Mesenchymal stem cell (in vitro differentiated cells and primary cell): Measurements from ENCODE around the gene DZANK1.
"Not testable (repeated sequence)": the region's sequence is repeated elsewhere in the genome, so short reads cannot be mapped to it uniquely, and the experiment has no call there.

Experiments used
- DNase-seq: peaks from one replicate; pipeline ENCODE4 v3.0.0-alpha.2; 2013
- H2AFZ ChIP-seq: one replicate; pipeline ENCODE4 v1.6.1; 2013; ENCODE audit warnings: low read depth, mild to moderate bottlenecking, control low read depth, inconsistent platforms, low read length, moderate library complexity
- H2AK5ac ChIP-seq: 2 replicates; pipeline ENCODE4 v1.6.1; 2013; ENCODE audit warnings: low read length, moderate library complexity, mild to moderate bottlenecking, inconsistent platforms; ENCODE audit not compliant: severe bottlenecking
- H2BK120ac ChIP-seq: one replicate; pipeline ENCODE4 v1.6.1; 2013; ENCODE audit warnings: low read depth, mild to moderate bottlenecking, inconsistent platforms, low read length, moderate library complexity
- H2BK12ac ChIP-seq, 2 experiments: one replicate each; pipeline ENCODE4 v1.6.1; 2013; ENCODE audit warnings: inconsistent platforms in 2 of 2, low read length in 2 of 2, mild to moderate bottlenecking in 2 of 2, moderate library complexity in 2 of 2, control low read depth in 1 of 2
- H2BK15ac ChIP-seq: one replicate; pipeline ENCODE4 v1.6.1; 2013; ENCODE audit warnings: mild to moderate bottlenecking, low read depth, inconsistent platforms; ENCODE audit not compliant: poor library complexity, severe bottlenecking
- H2BK5ac ChIP-seq: 2 replicates; pipeline ENCODE4 v1.6.1; 2013; ENCODE audit warnings: low read depth, mild to moderate bottlenecking, low read length, control low read depth, inconsistent platforms; ENCODE audit not compliant: poor library complexity, severe bottlenecking
- H3K14ac ChIP-seq, 2 experiments: one replicate each; pipeline ENCODE4 v1.6.1; 2013; ENCODE audit warnings: inconsistent platforms in 2 of 2, low read length in 2 of 2, control low read depth in 1 of 2, mild to moderate bottlenecking in 1 of 2, moderate library complexity in 1 of 2
- H3K18ac ChIP-seq, 2 experiments: one replicate each; pipeline ENCODE4 v1.6.1; 2013; ENCODE audit warnings: inconsistent platforms in 2 of 2, low read length in 2 of 2, control low read depth in 1 of 2, low read depth in 1 of 2, mild to moderate bottlenecking in 1 of 2
- H3K23ac ChIP-seq, 2 experiments: one replicate each; pipeline ENCODE4 v1.6.1; 2013; ENCODE audit warnings: inconsistent platforms in 2 of 2, low read length in 2 of 2, mild to moderate bottlenecking in 2 of 2, moderate library complexity in 2 of 2, control low read depth in 1 of 2
- H3K27ac ChIP-seq: 2 replicates; pipeline ENCODE4 v1.5.1; 2013; ENCODE audit warnings: mild to moderate bottlenecking, moderate library complexity, low read length, control low read depth, inconsistent platforms; ENCODE audit not compliant: poor library complexity, severe bottlenecking
- H3K27me3 ChIP-seq, 2 experiments: 2 replicates each; pipeline versions ENCODE4 v1.6.1 to v1.7.0; 2013; ENCODE audit warnings: low read length in 2 of 2, mild to moderate bottlenecking in 2 of 2, moderate library complexity in 2 of 2, control low read depth in 1 of 2, inconsistent platforms in 1 of 2; ENCODE audit not compliant: control insufficient read depth in 1 of 2, insufficient read depth in 1 of 2
- H3K36me3 ChIP-seq, 2 experiments: 2 replicates each; pipeline versions ENCODE4 v1.6.1 to v1.7.0; 2013; ENCODE audit warnings: low read length in 2 of 2, control low read depth in 1 of 2, inconsistent platforms in 1 of 2, low read depth in 1 of 2, mild to moderate bottlenecking in 1 of 2; ENCODE audit not compliant: insufficient read depth in 2 of 2, control insufficient read depth in 1 of 2
- H3K4ac ChIP-seq, 2 experiments: one replicate each; pipeline ENCODE4 v1.6.1; 2013; ENCODE audit warnings: inconsistent platforms in 2 of 2, low read length in 2 of 2, mild to moderate bottlenecking in 2 of 2, moderate library complexity in 2 of 2, control low read depth in 1 of 2, low read depth in 1 of 2
- H3K4me1 ChIP-seq: 2 replicates; pipeline ENCODE4 v1.6.1; 2013; ENCODE audit warnings: low read depth, low read length, control low read depth; ENCODE audit not compliant: control insufficient read depth, insufficient read depth
- H3K4me2 ChIP-seq: 2 replicates; pipeline ENCODE4 v1.6.1; 2013; ENCODE audit warnings: low read length, mild to moderate bottlenecking, inconsistent platforms; ENCODE audit not compliant: poor library complexity, severe bottlenecking
- H3K4me3 ChIP-seq, 2 experiments: 2 replicates each; pipeline versions ENCODE4 v1.5.1 to v1.7.0; 2013; ENCODE audit warnings: low read length in 2 of 2, mild to moderate bottlenecking in 2 of 2, control low read depth in 1 of 2, low read depth in 1 of 2; ENCODE audit not compliant: insufficient read depth in 1 of 2
- H3K79me1 ChIP-seq: replicated peaks from 2 replicates; pipeline ENCODE4 v1.6.1; 2013; ENCODE audit warnings: mild to moderate bottlenecking, control low read depth, low read length, inconsistent platforms; ENCODE audit not compliant: poor library complexity, severe bottlenecking
- H3K9ac ChIP-seq: 2 replicates; pipeline ENCODE4 v1.7.0; 2013; ENCODE audit warnings: mild to moderate bottlenecking, low read length, moderate library complexity
- H3K9me3 ChIP-seq: 2 replicates; pipeline ENCODE4 v1.7.0; 2013; ENCODE audit warnings: mild to moderate bottlenecking, low read length; ENCODE audit not compliant: control insufficient read depth
- H4K8ac ChIP-seq: one replicate; pipeline ENCODE4 v1.6.1; 2013; ENCODE audit warnings: inconsistent platforms, mild to moderate bottlenecking, low read length, moderate library complexity
- H4K91ac ChIP-seq: one replicate; pipeline ENCODE4 v1.6.1; 2013; ENCODE audit warnings: mild to moderate bottlenecking, low read length, inconsistent platforms
- WGBS: methylation state at CpG from one replicate; pipeline ENCODE4 v1.1.7; 2013; ENCODE audit warnings: mixed read lengths; 5-methylcytosine and 5-hydroxymethylcytosine counted together

DZANK1 gene

DNA sequence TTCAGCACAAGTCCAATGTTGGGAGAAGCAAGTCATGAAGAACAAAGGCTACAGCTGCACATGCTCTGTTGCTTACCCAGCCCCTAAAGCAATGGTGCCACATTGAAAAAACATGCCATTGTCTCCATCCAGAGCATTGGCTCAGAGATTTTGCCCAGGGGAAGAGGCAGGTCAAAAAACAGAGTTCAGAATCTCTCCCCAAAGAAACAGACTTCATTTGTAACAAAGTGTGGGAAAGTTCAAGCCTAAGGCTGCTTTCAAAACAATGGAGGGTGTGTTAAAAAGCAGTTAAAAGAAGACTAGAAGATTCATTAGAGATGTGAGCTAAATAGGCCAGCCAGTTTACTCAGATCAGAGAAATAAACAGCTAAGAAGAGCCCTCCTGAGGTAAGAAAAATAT is 63.6 kb downstream of the DZANK1 start:
- H3K27me3 ChIP-seq: no peaks in the 10 kb centered on the region
- no peak overlapping the region for H3K4ac ChIP-seq
- no peak overlapping the region for H2BK5ac ChIP-seq
- H3K23ac ChIP-seq: peak overlapping the region in 1 of 2 experiments; percentile 24
- H3K27ac ChIP-seq: no peak overlapping the region
- H3K14ac ChIP-seq: no peak overlapping the region
- H3K9me3 ChIP-seq: peaks cover 10% of the 10 kb centered on the region
- no peak overlapping the region for H2BK12ac ChIP-seq
- H3K4me1 ChIP-seq: no peaks in the 10 kb centered on the region
- H2BK120ac ChIP-seq: no peak overlapping the region
- H3K4me3 ChIP-seq: no peak overlapping the region
- H4K8ac ChIP-seq: no peak overlapping the region
- no peak for DNase-seq
- H2BK15ac ChIP-seq: no peak overlapping the region
- no peak overlapping the region for H3K18ac ChIP-seq
- H3K79me1 ChIP-seq: no peaks in the 10 kb centered on the region
- no peak overlapping the region for H2AK5ac ChIP-seq
- no peak overlapping the region for H2AFZ ChIP-seq
- H3K4me2 ChIP-seq: no peak overlapping the region
- peaks cover 7 to 10% of the 10 kb centered on the region in 2 experiments for H3K36me3 ChIP-seq
- no peak overlapping the region for H4K91ac ChIP-seq
- no peak overlapping the region for H3K9ac ChIP-seq

- Histone ChIP-seq H3K4me3 (no peak overlapping the region), H2BK5ac (no peak overlapping the region), H3K4me1 (no peaks in the 10 kb centered on the region), H3K14ac (no peak overlapping the region), H3K79me1 (no peaks in the 10 kb centered on the region), H3K36me3 (peaks cover 10 to 12% of the 10 kb centered on the region in 2 experiments), H2BK120ac (no peak overlapping the region), H3K4me2 (no peak overlapping the region), H4K8ac (no peak overlapping the region), H2BK12ac (no peak overlapping the region), H3K9me3 (peaks cover 10% of the 10 kb centered on the region), H2AFZ (no peak overlapping the region), H3K23ac (no peak overlapping the region), H3K27ac (no peak overlapping the region), H3K4ac (no peak overlapping the region), H2BK15ac (no peak overlapping the region), H2AK5ac (no peak overlapping the region), H3K27me3 (no peaks in the 10 kb centered on the region), H3K9ac (no peak overlapping the region), H3K18ac (no peak overlapping the region), H4K91ac (no peak overlapping the region)
- DNase-seq: no peak
- 93% methylated on average over 3 of the region's 3 CpGs for WGBS
Measured at GRCh38 chr20:18401305-18401704, 65.5 kb downstream of the DZANK1 start.

GRCh38 chr20:18400460-18400859 is 66.4 kb downstream of the DZANK1 start:
- Histone ChIP-seq H3K9ac (no peak overlapping the region), H3K9me3 (peaks cover 10% of the 10 kb centered on the region), H2BK5ac (no peak overlapping the region), H2BK15ac (no peak overlapping the region), H3K14ac (no peak overlapping the region), H3K4me1 (no peaks in the 10 kb centered on the region), H3K4me2 (no peak overlapping the region), H3K36me3 (peaks cover 10 to 12% of the 10 kb centered on the region in 2 experiments), H3K23ac (no peak overlapping the region), H2AK5ac (no peak overlapping the region), H4K8ac (no peak overlapping the region), H3K27me3 (no peaks in the 10 kb centered on the region), H3K4ac (no peak overlapping the region), H2BK120ac (no peak overlapping the region), H3K79me1 (no peaks in the 10 kb centered on the region), H3K27ac (no peak overlapping the region), H3K4me3 (no peak overlapping the region), H2BK12ac (no peak overlapping the region), H4K91ac (no peak overlapping the region), H2AFZ (no peak overlapping the region), H3K18ac (no peak overlapping the region)
- DNase-seq: no peak
- WGBS: 95% methylated on average over 2 of the region's 2 CpGs

DNA sequence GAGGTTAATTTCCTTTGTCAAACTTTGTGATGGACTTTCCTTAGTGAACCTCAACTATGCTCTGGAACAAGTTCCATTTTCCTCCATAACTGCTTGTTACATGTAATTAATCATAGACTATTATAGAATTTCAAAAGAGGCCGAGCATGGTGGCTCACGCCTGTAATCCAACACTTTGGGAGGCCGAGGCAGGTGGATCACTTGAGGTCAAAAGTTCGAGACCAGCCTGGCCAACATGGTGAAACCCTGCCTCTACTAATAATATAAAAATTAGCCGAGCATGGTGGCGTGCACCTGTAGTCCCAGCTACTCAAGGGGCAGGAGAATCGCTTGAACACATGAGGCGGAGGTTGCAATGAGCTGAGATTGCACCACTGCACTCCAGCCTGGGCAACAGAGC is 68.1 kb downstream of the DZANK1 start:
- WGBS: 91% methylated on average over 8 of the region's 8 CpGs

More for the DNA sequence above, 68.1 kb downstream of the DZANK1 start:
- H2BK120ac ChIP-seq, H3K14ac ChIP-seq, H3K27ac ChIP-seq, DNase-seq, H3K9ac ChIP-seq, H4K8ac ChIP-seq, H2AK5ac ChIP-seq, H3K4me2 ChIP-seq, H3K27me3 ChIP-seq, H2AFZ ChIP-seq, H4K91ac ChIP-seq, H2BK12ac ChIP-seq, H3K4ac ChIP-seq, H3K4me3 ChIP-seq, H3K4me1 ChIP-seq, H2BK5ac ChIP-seq, H2BK15ac ChIP-seq, H3K18ac ChIP-seq, H3K79me1 ChIP-seq, H3K23ac ChIP-seq: not testable (repeated sequence)
- Histone ChIP-seq H3K36me3 (peaks cover 10 to 14% of the 10 kb centered on the region in 2 experiments), H3K9me3 (peaks cover 10% of the 10 kb centered on the region)
